BE2C (cell line): ENCODE measurements around the gene ATR.
"Not testable (repeated sequence)": the region's sequence is repeated elsewhere in the genome, so short reads cannot be mapped to it uniquely, and the experiment has no call there.

Source experiments
- DNase-seq: peaks from one replicate; pipeline ENCODE4 v3.0.0-alpha.2; 2020
- H3K27me3 ChIP-seq: fragments of 250-450 bp; sonication (Bioruptor Pico); 2 replicates; pipeline ENCODE4 v1.5.1; 2020; ENCODE audit warnings: mild to moderate bottlenecking
- H3K36me3 ChIP-seq: fragments of 250-450 bp; sonication (Bioruptor Pico); 2 replicates; pipeline ENCODE4 v1.5.1; 2020; ENCODE audit warnings: mild to moderate bottlenecking
- H3K4me1 ChIP-seq: fragments of 250-450 bp; sonication (Bioruptor Pico); 2 replicates; pipeline ENCODE4 v1.5.1; 2020
- H3K4me3 ChIP-seq: 2 replicates; pipeline ENCODE4 v1.5.1; 2011; ENCODE audit warnings: low read depth, low read length
- H3K9me3 ChIP-seq: fragments of 250-450 bp; sonication (Bioruptor Pico); 2 replicates; pipeline ENCODE4 v1.5.1; 2020
- CTCF ChIP-seq: IDR thresholded peaks from 2 replicates; pipeline ENCODE4 v1.5.1; 2012; ENCODE audit warnings: mild to moderate bottlenecking, low read depth, low read length

ATR gene

GRCh38 chr3:142568393-142569017, 10.0 kb downstream of the ATR start:
- no peaks in the 10 kb centered on the region for H3K9me3 ChIP-seq
- no peaks in the 10 kb centered on the region for H3K4me1 ChIP-seq
- no peak for TF ChIP-seq CTCF
- peaks cover 33% of the 10 kb centered on the region for H3K36me3 ChIP-seq
- no peak overlapping the region for H3K4me3 ChIP-seq
- DNase-seq, result no peak
- H3K27me3 ChIP-seq, result no peaks in the 10 kb centered on the region

- TF ChIP-seq CTCF, result no peak
- Histone ChIP-seq H3K27me3 (no peaks in the 10 kb centered on the region), H3K4me1 (no peaks in the 10 kb centered on the region), H3K4me3 (no peak overlapping the region), H3K36me3 (peaks cover 39% of the 10 kb centered on the region), H3K9me3 (no peaks in the 10 kb centered on the region)
- DNase-seq, result no peak
Measured at GRCh38 chr3:142566096-142566495, 12.4 kb downstream of the ATR start.

- Histone ChIP-seq H3K36me3 (peaks cover 41% of the 10 kb centered on the region), H3K27me3 (no peaks in the 10 kb centered on the region), H3K4me3 (no peak overlapping the region), H3K4me1 (no peaks in the 10 kb centered on the region), H3K9me3 (no peaks in the 10 kb centered on the region)
- DNase-seq, result no peak
- no peak for TF ChIP-seq CTCF
Measured at GRCh38 chr3:142563496-142563997, 15.0 kb downstream of the ATR start.

GRCh38 chr3:142560118-142560517, 18.4 kb downstream of the ATR start:
- DNase-seq, result no peak
- no peaks in the 10 kb centered on the region for H3K4me1 ChIP-seq
- no peak overlapping the region for H3K4me3 ChIP-seq
- no peaks in the 10 kb centered on the region for H3K27me3 ChIP-seq
- no peak for TF ChIP-seq CTCF
- peaks cover 55% of the 10 kb centered on the region for H3K36me3 ChIP-seq
- H3K9me3 ChIP-seq, result no peaks in the 10 kb centered on the region

- DNase-seq, result no peak
- H3K9me3 ChIP-seq, result no peaks in the 10 kb centered on the region
- no peaks in the 10 kb centered on the region for H3K27me3 ChIP-seq
- H3K36me3 ChIP-seq, result peaks cover 81% of the 10 kb centered on the region
- TF ChIP-seq CTCF, result no peak
- H3K4me1 ChIP-seq, result no peaks in the 10 kb centered on the region
- H3K4me3 ChIP-seq, result no peak overlapping the region
Measured at GRCh38 chr3:142553741-142554140, 24.8 kb downstream of the ATR start.

GRCh38 chr3:142552579-142552978, 26.0 kb downstream of the ATR start:
- not testable (repeated sequence) for DNase-seq, H3K4me1 ChIP-seq, H3K4me3 ChIP-seq, H3K27me3 ChIP-seq, H3K9me3 ChIP-seq
- peaks cover 79% of the 10 kb centered on the region for H3K36me3 ChIP-seq
